GM12891 (cell line): ENCODE data around the gene PSMD4.
A peak's percentile ranks its signal among the peaks of the same experiment; 100 is the strongest.

Experiments
- DNase-seq: peaks from one replicate; pipeline ENCODE4 v3.0.0; 2011; ENCODE audit warnings: low spot score; ENCODE audit not compliant: insufficient read length
- FAIRE-seq: peaks from 2 replicates; lab custom pipeline; 2011; peaks lifted over from hg19 to GRCh38; lab: Jason Lieb, UNC
- PAX5 ChIP-seq: IDR thresholded peaks from 2 replicates; pipeline ENCODE4 v1.6.1; 2011; ENCODE audit warnings: low read length, moderate library complexity, mild to moderate bottlenecking; ENCODE audit not compliant: insufficient read depth, severe bottlenecking
- POLR2A ChIP-seq: IDR thresholded peaks from 2 replicates; pipeline ENCODE4 v1.6.1; 2011; ENCODE audit warnings: low read depth, low read length, control low read depth
- POLR2AphosphoS5 ChIP-seq: IDR thresholded peaks from 2 replicates; pipeline ENCODE4 v1.6.1; 2011; ENCODE audit warnings: low read depth, low read length, control low read depth
- POU2F2 ChIP-seq: IDR thresholded peaks from 2 replicates; pipeline ENCODE4 v1.6.1; 2011; ENCODE audit warnings: low read depth, mild to moderate bottlenecking, control low read depth, low read length, moderate library complexity
- SPI1 ChIP-seq: IDR thresholded peaks from 2 replicates; pipeline ENCODE4 v1.6.1; 2011; ENCODE audit warnings: low read depth, low read length, control low read depth
- TAF1 ChIP-seq: IDR thresholded peaks from 2 replicates; pipeline ENCODE4 v1.6.1; 2011; ENCODE audit warnings: low read depth, low read length, control low read depth

PSMD4 gene

GRCh38 chr1:151288502-151288901 is 34.0 kb downstream of the PSMD4 start:
- FAIRE-seq (no peak), DNase-seq (no peak)
- TF ChIP-seq POLR2A (peak; percentile 50; the same call in 1 of the 2 replicates), POU2F2 (no peak)

DNA sequence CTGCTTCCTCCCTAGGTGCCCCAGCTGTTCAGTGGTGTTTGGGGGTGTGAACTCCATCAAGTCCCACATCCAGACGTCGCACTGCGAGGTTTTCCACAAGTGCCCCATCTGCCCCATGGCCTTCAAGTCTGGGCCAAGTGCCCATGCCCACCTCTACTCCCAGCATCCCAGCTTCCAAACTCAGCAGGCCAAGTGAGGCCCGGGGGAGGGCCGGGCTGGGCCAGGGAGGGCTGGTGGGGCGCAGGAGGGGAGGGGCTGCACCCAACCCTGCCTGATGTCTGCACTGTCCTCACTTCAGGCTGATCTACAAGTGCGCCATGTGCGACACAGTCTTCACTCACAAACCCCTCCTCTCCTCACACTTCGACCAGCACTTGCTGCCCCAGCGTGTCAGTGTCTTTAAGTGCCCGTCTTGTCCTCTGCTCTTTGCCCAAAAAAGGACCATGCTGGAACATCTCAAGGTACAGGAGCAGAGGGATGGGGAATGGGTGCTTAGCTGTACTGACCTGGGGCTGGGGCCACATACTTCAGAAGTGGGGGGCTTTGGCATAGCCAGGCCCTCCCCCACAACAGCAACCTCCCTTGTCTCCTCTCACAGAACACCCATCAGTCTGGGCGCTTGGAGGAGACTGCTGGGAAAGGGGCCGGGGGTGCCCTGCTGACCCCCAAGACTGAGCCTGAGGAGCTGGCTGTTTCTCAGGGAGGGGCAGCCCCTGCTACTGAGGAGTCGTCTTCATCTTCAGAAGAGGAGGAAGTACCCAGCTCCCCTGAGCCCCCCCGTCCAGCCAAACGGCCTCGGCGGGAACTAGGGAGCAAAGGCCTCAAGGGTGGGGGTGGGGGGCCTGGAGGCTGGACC is 34.8 kb downstream of the PSMD4 start:
- FAIRE-seq (no peak), DNase-seq (no peak)
- TF ChIP-seq POU2F2, result no peak
- no peak for TF ChIP-seq SPI1
- no peak for TF ChIP-seq PAX5
- no peak for TF ChIP-seq POLR2A
- no peak for TF ChIP-seq TAF1
- no peak; the same call in 1 of the 2 replicates for TF ChIP-seq POLR2AphosphoS5

- TF ChIP-seq PAX5, result no peak
- TF ChIP-seq POLR2AphosphoS5, result peak; percentile 63
- TF ChIP-seq TAF1, result no peak
- peak; percentile 50; the same call in 1 of the 2 replicates for TF ChIP-seq POU2F2
- TF ChIP-seq SPI1, result no peak
- TF ChIP-seq POLR2A, result peak; percentile 56
- FAIRE-seq (no peak), DNase-seq (no peak)
Measured at GRCh38 chr1:151289991-151290708, 35.6 kb downstream of the PSMD4 start.

DNA sequence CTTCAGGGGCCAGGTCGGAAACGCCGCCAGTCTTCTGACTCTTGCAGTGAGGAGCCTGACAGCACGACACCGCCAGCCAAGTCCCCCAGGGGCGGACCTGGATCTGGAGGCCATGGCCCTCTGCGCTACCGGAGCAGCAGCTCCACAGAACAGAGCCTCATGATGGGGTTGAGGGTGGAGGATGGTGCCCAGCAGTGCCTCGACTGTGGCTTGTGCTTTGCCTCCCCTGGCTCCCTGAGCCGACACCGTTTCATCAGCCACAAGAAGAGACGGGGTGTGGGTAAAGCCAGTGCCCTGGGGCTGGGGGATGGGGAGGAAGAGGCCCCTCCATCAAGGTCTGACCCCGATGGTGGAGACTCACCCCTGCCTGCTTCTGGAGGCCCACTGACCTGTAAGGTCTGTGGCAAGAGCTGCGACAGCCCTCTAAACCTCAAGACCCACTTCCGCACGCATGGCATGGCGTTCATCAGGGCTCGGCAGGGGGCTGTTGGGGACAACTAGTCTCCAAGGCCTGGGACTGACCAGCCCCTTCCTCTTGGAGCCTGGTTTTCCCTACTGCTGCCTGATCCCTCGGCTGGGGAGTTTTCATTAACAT is 36.3 kb downstream of the PSMD4 start:
- TF ChIP-seq POLR2A, result peak; percentile 81
- TF ChIP-seq POLR2AphosphoS5, result peak; percentile 80
- no peak for TF ChIP-seq PAX5
- no peak for DNase-seq
- FAIRE-seq, result no peak

GRCh38 chr1:151292207-151293030 is 37.9 kb downstream of the PSMD4 start:
- DNase-seq (no peak), FAIRE-seq (peak; percentile 48)
- TF ChIP-seq POLR2A (peak; percentile 79), POLR2AphosphoS5 (peak; percentile 77), SPI1 (no peak)

- no peak for DNase-seq
- no peak for FAIRE-seq
- TF ChIP-seq SPI1 (no peak), POLR2A (no peak), POU2F2 (no peak), POLR2AphosphoS5 (no peak), TAF1 (no peak), PAX5 (no peak)
Measured at GRCh38 chr1:151293093-151293492, 38.6 kb downstream of the PSMD4 start.

GRCh38 chr1:151294742-151295462 is 40.4 kb downstream of the PSMD4 start:
- TF ChIP-seq POLR2A (no peak), SPI1 (no peak), TAF1 (no peak), POU2F2 (no peak), PAX5 (no peak), POLR2AphosphoS5 (no peak)
- FAIRE-seq (no peak), DNase-seq (no peak)

DNA sequence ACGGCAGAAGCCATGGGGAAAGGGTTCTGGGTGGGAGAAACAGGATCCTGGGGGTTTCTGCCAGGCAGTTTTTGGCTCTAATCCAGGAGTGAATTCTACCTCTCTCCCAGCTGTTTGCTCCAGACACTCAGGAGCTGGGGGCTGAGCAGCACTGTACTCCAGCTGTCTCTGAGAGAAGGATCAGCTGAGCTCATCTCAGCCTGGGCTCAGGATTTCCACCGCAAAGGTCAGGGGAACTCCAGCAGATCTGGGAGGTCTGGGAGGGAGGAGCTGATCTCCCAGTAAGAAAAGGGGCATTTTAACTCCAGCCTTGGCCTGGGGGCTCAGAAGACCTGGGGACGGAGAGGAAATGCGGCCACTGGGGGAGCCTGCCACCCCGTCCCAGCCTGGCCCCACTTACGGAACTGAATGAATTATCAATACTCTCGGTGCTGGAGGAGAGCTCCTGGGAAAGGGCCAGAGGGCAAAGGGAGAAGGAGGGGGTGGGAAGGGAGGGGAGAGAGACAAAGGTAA is 55.3 kb downstream of the PSMD4 start:
- TF ChIP-seq PAX5 (no peak), SPI1 (no peak), POLR2A (no peak), TAF1 (no peak), POLR2AphosphoS5 (no peak), POU2F2 (no peak)
- DNase-seq (no peak), FAIRE-seq (no peak)

DNA sequence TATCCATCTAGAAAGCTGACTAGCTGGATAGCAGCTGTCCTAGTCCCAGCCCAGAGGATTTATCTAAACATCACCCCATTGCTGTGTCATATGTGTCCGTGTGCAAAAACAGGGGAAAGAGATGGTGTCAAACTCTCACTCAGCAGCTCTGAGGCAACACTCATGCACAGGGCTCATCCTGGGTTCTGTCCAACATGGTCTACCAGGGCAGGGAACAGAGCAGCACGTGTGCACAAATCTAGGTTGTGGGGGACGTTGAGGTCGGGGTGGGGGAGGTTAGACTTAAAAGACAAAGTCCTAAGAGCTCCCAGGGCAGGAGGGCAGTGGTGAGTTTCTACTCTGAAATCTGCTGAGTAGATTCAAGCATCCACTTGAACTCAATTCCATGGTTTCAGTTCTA is 56.5 kb downstream of the PSMD4 start:
- TF ChIP-seq PAX5 (no peak), POU2F2 (no peak), TAF1 (no peak), POLR2A (no peak), SPI1 (no peak), POLR2AphosphoS5 (no peak)
- FAIRE-seq, result no peak
- no peak for DNase-seq
